Skin of body (tissue), 2 donors: ENCODE measurements around the gene MECP2. TPM values are rescaled to one million over a fixed set of nuclear protein-coding genes. Genes with fewer than 3 reads are reported as not detected.

Experiments
- DNase-seq: peaks from one replicate; lab custom pipeline; 2025; lab: John Stamatoyannopoulos, UW
- total RNA-seq: library from RNA; depleted of rRNA; stranded (reverse); fragments of >200 nt; gene quantifications from one replicate; pipeline ENCODE4 v1.2.3, GENCODE V29; 2014

Gene MECP2
- total RNA-seq, 1 donor from 2014 or later: 22.2 TPM

- DNase-seq: no peak
These were observed 35.7 kb downstream of the MECP2 start for GRCh38 chrX:154061801-154062200.

GRCh38 chrX:154059729-154060245 is 37.7 kb downstream of the MECP2 start:
- DNase-seq: no peak

GRCh38 chrX:154059231-154059630 is 38.3 kb downstream of the MECP2 start:
- DNase-seq: no peak

GRCh38 chrX:154058214-154058997 is 39.1 kb downstream of the MECP2 start:
- no peak for DNase-seq

- no peak for DNase-seq
These were observed 39.7 kb downstream of the MECP2 start for GRCh38 chrX:154057791-154058190.

- no peak for DNase-seq
These were observed 40.7 kb downstream of the MECP2 start for GRCh38 chrX:154056770-154057241.

- no peak for DNase-seq
These were observed 46.2 kb downstream of the MECP2 start for GRCh38 chrX:154051201-154051810.

GRCh38 chrX:154050113-154050495 is 47.4 kb downstream of the MECP2 start:
- no peak for DNase-seq

- DNase-seq: no peak
These were observed 48.1 kb downstream of the MECP2 start for GRCh38 chrX:154049209-154050112.

- no peak for DNase-seq
These were observed 49.1 kb downstream of the MECP2 start for GRCh38 chrX:154048398-154048797.

GRCh38 chrX:154046940-154047610 is 50.4 kb downstream of the MECP2 start:
- peak; percentile 52 for DNase-seq

GRCh38 chrX:154046031-154046781 is 51.3 kb downstream of the MECP2 start:
- peak; percentile 91 for DNase-seq

GRCh38 chrX:154044091-154044490 is 53.4 kb downstream of the MECP2 start:
- no peak for DNase-seq

- DNase-seq: no peak
These were observed 54.3 kb downstream of the MECP2 start for GRCh38 chrX:154043003-154043763.

GRCh38 chrX:154040863-154041262 is 56.7 kb downstream of the MECP2 start:
- no peak for DNase-seq

GRCh38 chrX:154040307-154040756 is 57.2 kb downstream of the MECP2 start:
- DNase-seq: no peak

GRCh38 chrX:154039577-154039976 is 57.9 kb downstream of the MECP2 start:
- DNase-seq: no peak

- DNase-seq: no peak
These were observed 58.9 kb downstream of the MECP2 start for GRCh38 chrX:154038656-154039055.

- DNase-seq: no peak
These were observed 59.8 kb downstream of the MECP2 start for GRCh38 chrX:154037754-154038153.
